ENCODE data around the gene ARHGAP12. TPM values are rescaled to one million over a fixed set of nuclear protein-coding genes. Genes with fewer than 3 reads are reported as not detected.

Gene ARHGAP12
- total RNA-seq, 1 donor from 2014 or later, result 29.8 TPM

DNA sequence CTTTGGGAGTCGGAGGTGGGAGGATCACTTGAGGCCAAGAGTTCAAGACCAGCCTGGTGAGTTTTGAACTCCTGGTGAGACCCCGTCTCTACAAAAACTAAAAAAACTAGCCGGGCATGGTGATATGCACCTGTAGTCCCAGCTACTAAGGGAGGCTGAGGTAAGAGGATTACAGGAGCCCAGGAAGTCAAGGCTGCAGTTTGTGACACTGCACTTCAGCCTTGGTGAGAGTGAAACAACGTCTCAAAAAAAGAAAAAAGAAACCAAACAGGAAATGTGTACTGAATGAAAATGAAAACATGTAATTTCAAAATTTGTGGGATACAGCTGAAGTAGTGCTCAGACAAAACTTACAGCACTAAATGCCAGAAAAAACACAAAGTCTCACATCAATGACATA lies 7.6 kb downstream of the ARHGAP12 start:
- Histone ChIP-seq H3K4me3 (no peak overlapping the region), H3K27me3 (ENCODE audit: low read depth) (no peaks in the 10 kb centered on the region), H3K9me3 (no peaks in the 10 kb centered on the region), H3K36me3 (no peaks in the 10 kb centered on the region), H3K27ac (no peak overlapping the region), H3K4me1 (peaks cover 36% of the 10 kb centered on the region)
- DNase-seq (no peak), ATAC-seq (no peak)
- TF ChIP-seq, protein P1, sequence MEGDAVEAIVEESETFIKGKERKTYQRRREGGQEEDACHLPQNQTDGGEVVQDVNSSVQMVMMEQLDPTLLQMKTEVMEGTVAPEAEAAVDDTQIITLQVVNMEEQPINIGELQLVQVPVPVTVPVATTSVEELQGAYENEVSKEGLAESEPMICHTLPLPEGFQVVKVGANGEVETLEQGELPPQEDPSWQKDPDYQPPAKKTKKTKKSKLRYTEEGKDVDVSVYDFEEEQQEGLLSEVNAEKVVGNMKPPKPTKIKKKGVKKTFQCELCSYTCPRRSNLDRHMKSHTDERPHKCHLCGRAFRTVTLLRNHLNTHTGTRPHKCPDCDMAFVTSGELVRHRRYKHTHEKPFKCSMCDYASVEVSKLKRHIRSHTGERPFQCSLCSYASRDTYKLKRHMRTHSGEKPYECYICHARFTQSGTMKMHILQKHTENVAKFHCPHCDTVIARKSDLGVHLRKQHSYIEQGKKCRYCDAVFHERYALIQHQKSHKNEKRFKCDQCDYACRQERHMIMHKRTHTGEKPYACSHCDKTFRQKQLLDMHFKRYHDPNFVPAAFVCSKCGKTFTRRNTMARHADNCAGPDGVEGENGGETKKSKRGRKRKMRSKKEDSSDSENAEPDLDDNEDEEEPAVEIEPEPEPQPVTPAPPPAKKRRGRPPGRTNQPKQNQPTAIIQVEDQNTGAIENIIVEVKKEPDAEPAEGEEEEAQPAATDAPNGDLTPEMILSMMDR (IDR thresholded peaks at IDR 0.05), result no peak
- intact Hi-C loops (cut with DNase I), result no loop called here

DNA sequence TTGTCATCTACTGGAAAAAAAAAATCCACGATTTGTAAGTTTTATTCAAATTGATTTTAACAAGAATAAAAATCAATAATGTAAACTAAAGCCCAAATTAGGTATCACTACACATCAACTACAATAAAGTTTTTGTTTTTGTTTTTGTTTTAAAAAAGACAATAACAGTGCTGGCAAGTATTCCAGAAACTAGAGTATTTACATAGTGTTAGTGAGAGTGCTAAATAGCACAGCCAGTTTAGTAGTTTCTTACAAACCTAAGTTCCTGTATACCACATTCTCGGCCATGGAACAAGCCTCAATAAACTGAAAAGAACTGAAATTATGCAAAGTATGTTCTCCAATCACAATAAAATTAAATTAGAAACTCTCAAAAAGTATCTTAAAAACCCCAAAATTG lies 8.1 kb downstream of the ARHGAP12 start:
- intact Hi-C loops (cut with DNase I), result no loop called here
- TF ChIP-seq, protein P1 (IDR thresholded peaks at IDR 0.05), result no peak

DNA sequence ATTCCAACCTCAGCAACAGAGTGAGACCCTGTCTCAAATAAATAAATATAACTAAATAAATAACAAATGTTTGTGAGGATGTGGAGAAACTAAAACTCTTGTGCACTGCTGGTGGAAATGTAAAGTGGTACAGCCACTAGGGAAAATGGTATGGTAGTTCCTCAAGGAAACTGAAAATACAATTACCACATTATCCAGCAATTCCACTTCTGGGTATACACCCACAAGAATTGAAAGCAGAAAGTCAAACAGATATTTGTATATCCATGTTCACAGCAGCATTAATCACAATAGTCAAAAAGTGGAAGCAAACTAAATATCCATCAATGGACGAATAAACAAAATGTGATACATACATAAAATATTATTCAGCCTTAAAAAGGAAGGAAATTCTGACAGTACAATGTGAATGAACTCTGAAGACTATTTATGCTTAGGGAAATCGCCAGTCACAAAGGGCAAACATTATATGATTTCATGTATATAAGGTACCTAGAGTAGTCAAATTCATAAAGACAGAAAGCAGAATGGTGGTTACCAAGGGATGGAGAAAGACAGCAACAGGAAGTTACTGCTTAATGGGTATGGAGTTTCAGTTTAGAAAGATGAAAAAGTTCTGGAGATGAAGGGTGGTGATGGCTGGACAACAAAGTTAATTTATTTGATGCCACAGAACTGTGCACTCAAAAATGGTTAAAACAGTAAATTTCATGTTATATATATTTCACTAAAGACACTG lies 9.8 kb downstream of the ARHGAP12 start:
- Histone ChIP-seq H3K9me3 (no peaks in the 10 kb centered on the region), H3K4me3 (no peak overlapping the region), H3K36me3 (no peaks in the 10 kb centered on the region), H3K27ac (no peak overlapping the region), H3K4me1 (peaks cover 31% of the 10 kb centered on the region), H3K27me3 (ENCODE audit: low read depth) (no peaks in the 10 kb centered on the region)
- ATAC-seq (no peak), DNase-seq (no peak)
- TF ChIP-seq, protein P1 (IDR thresholded peaks at IDR 0.05), result no peak
- intact Hi-C loops (cut with DNase I), result no loop called here

More for the DNA sequence above, 8.1 kb downstream of the ARHGAP12 start:
- no peaks in the 10 kb centered on the region for H3K27me3 ChIP-seq (ENCODE audit: low read depth)
- H3K4me3 ChIP-seq, result no peak overlapping the region
- DNase-seq, result no peak
- H3K9me3 ChIP-seq, result no peaks in the 10 kb centered on the region
- no peak overlapping the region for H3K27ac ChIP-seq
- no peak for ATAC-seq
- H3K4me1 ChIP-seq, result peaks cover 31% of the 10 kb centered on the region
- no peaks in the 10 kb centered on the region for H3K36me3 ChIP-seq

DNA sequence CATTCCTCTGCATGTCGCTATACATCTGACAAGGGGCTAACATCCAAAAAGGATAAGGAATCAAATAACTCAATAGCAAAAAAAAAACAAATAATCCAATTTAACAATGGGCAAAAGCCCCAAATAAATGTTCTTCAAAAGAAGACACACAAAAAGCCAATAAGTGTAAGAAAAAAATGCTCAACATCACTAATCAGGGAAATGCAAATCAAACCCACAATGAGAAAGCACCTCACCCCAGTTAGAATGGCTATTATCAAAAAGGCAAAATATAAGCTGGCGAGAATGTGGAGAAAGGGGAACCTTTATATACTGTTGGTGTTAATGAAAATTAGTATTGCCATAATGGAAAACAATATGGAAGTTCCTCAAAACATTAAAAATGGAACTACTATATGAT lies 14.3 kb downstream of the ARHGAP12 start:
- Histone ChIP-seq H3K4me1 (peaks cover 39% of the 10 kb centered on the region), H3K9me3 (no peaks in the 10 kb centered on the region), H3K27me3 (ENCODE audit: low read depth) (no peaks in the 10 kb centered on the region), H3K27ac (no peak overlapping the region), H3K36me3 (no peaks in the 10 kb centered on the region), H3K4me3 (no peak overlapping the region)
- TF ChIP-seq, protein P1 (IDR thresholded peaks at IDR 0.05), result no peak
- no peak for ATAC-seq
- intact Hi-C loops (cut with DNase I), result no loop called here
- no peak for DNase-seq

DNA sequence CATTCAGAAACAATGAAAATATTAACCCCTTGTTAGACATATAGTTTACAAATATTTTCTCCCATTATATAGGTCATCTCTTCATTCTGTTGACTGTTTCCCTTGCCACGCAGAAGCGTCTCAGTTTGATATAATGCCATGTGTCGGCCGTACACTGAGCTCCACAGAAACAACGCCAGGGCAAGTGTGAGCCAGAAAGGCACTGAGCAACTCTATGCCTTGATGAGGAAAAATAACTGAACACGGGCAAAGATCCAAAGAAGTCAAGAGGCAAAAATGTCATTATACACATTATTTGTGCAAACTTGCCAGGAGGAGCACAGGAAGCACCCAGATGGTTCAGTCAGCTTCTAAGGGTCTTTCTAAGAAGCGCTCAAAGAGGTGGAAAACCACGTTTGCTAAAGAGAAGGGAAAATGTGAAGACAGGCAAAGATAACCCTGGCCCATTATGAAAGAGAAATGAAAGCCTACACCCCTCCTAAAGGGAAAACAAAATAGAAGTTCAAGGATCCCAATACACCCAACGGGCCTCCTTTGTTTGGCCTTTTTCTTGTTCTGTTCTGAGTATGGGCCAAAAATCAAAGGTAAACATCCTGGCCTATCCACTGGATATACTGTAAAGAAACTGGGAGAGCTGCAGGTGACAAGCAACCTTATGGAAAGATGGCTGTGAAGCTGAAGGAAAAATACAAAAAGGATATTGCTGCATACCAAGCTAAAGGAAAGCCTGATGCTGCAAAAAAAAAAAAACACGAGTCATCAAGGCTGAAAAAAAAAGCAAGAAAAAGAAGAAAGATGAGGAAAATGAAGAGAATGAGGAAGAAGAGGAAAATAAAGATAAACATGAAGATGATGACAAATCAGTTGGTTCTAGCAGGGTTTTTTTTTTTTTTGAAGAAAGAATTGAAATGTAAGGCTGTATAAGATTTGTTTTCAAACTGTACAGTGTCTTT lies 15.5 kb downstream of the ARHGAP12 start:
- TF ChIP-seq, protein P1 (IDR thresholded peaks at IDR 0.05), result no peak
- Histone ChIP-seq H3K4me1 (peaks cover 32% of the 10 kb centered on the region), H3K27me3 (ENCODE audit: low read depth) (no peaks in the 10 kb centered on the region), H3K4me3 (peak overlapping the region; percentile 6), H3K27ac (no peak overlapping the region), H3K36me3 (peaks cover 3% of the 10 kb centered on the region), H3K9me3 (no peaks in the 10 kb centered on the region)
- DNase-seq (no peak), ATAC-seq (peak in 1 of 2 donors; percentile 48)
- intact Hi-C loops (cut with DNase I), result no loop called here
